Activated CD4-positive, alpha-beta T cell treated with anti-CD3 and anti-CD28 coated beads for 1 hour (primary cell): ENCODE data around the gene NRCAM.
"Not testable (repeated sequence)": the region's sequence is repeated elsewhere in the genome, so short reads cannot be mapped to it uniquely, and the experiment has no call there.

ENCODE experiments used
- DNase-seq: peaks from one replicate; pipeline ENCODE4 v3.0.0-alpha.2; 2020

Gene NRCAM

DNA sequence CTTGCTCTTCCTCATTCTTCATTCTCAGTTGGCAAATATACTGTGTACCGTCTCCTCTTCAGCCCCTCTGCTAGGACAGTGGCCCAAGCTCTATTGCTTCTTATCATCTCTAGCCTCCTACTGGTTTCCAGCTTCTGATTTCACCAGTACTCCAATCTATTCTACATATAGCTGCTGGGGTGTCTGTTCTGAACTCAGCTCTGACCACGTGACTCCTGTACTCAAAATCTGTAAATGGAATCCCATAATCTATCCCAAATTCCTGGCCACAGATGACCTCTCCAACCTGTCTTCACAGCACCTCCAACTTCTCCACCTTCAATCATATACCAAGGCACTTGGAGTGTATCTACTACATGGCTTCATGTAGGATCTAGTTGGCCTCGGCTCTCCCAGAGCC, 152.9 kb downstream of the NRCAM start:
- DNase-seq = no peak

DNA sequence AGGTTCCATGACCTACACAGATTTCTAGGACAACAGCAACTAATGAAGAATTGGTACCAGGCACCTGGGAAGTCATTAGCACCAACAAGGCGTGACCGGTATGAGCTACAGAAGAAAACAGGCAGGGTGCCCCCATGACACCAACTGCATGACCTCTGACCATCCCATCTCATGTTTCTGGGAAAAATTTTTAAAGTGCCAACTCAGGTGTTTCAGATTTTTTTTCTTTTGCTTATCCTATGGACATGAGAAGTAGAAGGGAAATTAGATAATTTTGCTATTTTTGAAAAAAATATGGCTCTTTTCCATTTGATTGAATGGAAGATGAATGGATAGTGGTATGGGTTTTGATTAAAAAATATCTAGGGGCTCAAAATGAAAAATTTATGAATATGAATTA, 154.8 kb downstream of the NRCAM start:
- DNase-seq = no peak

DNA sequence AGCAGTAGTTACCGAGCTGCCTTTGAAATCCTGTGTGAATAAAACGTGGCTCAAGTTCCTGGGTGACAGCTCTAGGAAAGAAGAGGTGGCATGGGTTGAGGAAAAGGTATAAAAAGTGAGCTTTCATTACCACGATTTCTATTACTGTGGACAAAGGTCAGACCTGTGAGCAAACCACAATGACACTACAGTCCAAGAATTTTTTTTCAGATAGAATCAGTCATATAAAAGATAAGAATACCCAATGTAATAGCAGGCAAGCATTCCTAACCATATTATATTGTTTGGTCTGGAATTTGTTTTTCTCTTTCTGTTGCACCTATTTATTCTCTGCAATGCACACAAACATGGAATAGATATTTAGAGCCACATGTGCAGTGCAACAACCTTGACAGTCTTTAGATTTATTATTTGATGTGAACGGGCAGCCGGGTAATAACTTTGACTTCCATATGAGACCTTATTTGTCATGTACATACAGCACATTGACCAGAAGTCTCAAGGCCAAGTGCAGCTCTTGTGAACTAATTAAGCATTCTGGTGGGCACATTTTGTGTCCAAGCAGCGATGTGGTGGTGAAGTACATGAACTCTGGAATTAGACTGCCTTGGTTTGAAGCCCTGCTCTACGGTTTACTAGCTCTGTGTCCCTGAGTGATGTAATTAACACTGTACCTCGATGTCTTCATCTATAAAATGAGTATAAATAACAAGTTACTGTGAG, 156.8 kb downstream of the NRCAM start:
- DNase-seq = no peak

DNA sequence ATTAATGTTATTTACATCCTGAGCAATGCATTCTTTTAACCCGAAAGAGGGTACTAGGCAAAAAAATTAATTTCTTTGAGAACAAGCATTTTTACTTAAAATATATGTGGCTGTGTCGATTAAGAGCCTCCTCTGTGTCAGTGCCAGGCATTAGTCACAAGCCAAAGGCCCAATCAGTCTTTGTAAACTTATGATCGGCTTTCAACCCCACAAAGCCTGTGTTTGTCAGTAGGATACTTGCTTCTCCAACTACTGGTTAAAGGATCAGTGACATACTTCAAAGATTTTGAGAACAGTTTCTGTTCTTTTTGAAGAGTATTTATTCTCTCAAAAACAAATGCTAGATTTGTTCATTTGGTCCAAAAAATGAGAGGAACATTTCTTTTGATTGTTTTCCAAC, 159.3 kb downstream of the NRCAM start:
- no peak for DNase-seq

DNA sequence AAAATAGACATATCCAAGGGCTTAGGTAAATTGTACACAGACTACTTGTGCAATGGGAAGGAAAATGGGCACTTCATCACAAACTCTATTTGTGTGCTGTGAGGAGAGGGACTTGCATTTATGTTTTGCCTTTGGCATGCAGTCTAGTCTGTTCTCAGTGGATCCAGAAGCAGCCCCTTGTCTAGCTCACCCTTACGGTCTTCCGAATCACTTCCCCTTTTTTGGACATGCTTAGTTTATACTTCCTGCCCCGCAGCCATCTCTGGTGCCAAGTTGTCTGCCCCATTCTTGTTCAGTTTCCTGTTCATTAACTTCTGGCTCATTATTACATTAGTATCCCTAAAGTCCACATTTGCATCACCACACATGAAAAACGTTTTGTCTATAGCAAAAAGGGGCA, 161.6 kb downstream of the NRCAM start:
- no peak for DNase-seq

DNA sequence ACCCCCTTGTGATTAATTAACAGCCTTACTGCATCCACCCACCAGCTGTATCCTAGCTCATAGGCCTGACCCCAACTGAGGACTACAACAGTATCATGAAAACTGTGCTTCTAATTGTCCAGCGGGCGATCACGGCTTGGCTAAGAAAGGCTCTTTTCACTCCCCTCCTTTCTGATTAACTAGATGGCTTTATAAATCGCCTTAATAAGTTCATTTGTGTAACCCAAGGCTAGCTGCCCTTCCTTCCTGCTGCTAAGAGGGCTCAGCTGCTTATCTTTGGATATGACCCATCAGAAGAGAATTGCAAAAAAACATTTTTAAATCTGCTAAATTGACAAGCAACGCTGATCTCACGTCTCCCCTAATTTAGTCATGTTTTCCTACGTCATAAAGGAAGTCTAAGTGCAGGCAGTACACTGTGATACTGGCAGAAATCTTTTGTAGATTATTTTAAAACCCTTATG, 163.1 kb downstream of the NRCAM start:
- DNase-seq = no peak

GRCh38 chr7:108292541-108292940, 163.7 kb downstream of the NRCAM start:
- DNase-seq = no peak

- no peak for DNase-seq
Observed at GRCh38 chr7:108291791-108292440, 164.3 kb downstream of the NRCAM start.

DNA sequence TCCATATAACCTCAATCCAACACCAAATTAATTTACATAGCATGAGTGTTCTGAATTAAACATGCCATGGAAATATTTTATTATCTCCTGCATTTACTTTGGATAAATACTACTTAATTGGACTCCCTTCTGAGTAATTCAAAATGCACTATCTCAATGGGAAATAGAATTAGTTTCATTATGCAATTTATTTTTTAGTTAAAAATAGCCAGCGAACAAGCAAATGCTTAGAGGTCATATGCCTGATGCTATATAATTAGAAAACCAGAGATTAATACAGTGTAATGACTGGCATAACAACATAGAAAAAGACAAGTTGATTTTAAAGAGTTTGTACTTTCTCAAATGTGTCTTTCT, 165.1 kb downstream of the NRCAM start:
- DNase-seq = no peak

DNA sequence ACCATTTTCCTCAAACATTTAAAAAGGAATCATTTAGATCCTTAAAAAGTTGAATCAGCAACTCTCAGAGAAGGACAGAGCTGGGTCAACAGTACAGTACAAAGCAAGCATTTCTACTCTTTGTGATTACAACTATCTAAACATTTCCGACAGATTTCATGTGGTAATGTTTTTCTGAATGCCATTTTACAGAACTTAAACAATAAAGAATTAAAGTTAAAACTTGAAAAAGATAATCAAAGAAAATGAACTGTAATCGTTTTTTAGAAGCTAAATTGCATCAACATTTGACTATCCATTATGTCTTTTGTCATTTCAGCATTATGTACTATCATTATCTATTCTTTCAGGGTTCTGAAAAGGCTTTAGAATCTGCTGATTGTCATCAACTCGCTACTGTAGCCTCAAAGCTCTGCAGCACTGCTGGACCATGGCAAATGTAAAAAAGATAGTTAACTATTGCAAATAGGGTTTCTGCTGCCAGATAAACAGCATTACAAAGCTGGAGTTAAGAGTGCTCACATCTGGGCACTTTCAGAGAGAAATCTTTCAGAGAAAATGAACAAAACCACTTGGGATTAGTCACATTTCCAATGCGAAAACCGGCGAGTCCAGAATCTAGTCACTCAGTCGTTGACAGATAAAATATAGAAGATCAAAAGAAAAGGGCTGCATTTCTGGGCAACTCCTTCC, 165.6 kb downstream of the NRCAM start:
- DNase-seq = no peak

GRCh38 chr7:108289852-108290251, 166.4 kb downstream of the NRCAM start:
- DNase-seq = no peak

DNA sequence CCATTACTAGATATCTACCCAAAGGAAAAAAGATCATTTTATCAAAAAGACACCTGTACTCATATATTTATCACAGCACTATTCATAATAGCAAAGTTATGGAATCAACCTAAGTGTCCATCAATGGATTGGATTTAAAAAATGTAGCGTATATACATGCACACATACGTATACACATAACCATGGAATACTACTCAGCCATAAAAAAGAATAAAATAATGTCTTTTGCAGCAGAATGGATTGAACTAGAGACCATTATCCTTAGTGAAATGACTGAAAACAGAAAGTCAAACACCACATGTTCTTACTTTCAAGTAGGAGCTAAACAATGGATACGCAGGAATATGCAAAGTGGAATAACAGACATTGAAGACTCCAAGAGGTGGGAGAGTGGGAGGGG, 168.4 kb downstream of the NRCAM start:
- DNase-seq = no peak

- no peak for DNase-seq
Observed at GRCh38 chr7:108286290-108286904, 169.8 kb downstream of the NRCAM start.

- no peak for DNase-seq
Observed at GRCh38 chr7:108285778-108286177, 170.5 kb downstream of the NRCAM start.

- DNase-seq = no peak
Observed at GRCh38 chr7:108285003-108285368, 171.2 kb downstream of the NRCAM start.

DNA sequence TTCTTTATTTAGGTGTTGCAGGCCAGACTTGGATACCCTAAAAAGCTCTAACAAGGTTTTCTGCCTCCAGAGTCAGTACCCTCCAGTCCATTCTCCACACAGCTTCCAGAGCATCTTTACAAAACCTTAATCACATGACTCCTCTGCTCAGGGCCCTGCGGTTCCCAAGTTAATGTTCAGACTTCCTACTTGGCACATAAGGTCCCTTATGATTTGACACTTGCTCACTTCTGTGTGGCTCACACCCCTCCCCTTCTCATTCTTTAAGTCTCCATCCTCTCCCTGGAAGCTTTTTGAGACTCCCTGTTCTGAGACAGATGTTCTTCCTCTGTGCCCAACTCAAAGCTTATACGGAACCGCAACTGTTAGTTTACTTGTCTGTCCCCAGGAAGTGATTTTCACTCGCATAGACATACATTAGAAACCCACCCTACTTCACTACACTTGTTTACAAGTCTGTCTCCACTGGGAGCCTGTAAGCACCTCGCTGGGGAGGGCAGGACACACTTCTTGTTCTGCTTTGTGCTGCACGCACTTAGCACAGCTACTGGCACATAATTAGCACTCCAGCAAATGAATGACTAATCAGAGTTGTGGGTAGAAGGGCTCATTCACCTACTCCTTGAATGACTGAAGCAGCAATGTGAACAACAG, 171.8 kb downstream of the NRCAM start:
- no peak for DNase-seq

- no peak for DNase-seq
Observed at GRCh38 chr7:108283252-108283651, 173.0 kb downstream of the NRCAM start.

DNA sequence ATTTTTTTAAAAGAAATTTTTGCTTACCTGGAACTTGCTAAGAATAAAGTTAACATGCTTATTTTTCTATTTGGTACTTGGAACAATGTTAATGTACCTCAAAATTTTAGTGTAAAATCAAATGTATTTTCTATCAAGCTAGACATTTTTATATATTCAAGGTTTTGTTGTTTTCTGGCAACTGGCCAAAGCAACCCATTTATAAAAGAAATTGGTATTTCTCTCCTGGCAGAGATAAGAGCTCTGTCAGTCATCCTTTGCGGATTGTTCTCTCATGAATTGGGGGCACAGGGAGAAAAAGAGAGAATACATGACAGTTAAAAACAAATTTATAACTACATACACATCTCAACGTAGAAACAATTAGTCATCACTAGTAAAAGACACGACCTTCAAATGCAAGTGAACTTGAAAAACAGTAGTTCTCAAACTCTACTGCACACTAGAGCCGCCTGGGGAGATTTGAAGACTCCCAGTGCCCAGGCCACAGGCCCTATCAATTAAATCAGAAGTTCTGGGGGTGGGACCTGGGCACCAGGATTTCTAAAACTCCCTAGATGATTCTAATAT, 173.7 kb downstream of the NRCAM start:
- no peak for DNase-seq

GRCh38 chr7:108280136-108280535, 176.1 kb downstream of the NRCAM start:
- no peak for DNase-seq

DNA sequence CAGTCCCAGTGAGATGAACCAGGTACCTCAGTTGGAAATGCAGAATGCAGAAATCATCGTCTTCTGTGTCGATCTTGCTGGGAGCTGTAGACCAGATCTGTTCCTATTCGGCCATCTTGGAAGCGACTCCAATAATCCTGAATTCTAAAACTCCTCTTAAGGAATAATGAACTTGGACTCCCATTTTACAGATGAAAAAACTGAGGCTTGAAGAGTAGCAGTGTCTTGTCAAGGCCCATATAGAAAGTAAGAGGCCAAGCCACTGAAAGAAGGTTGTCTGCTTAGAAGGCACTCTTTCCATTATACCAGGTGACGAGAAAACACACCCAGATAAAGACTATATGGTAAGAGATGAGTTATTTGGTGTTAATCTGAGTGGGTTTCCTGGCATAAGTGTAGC, 177.5 kb downstream of the NRCAM start:
- no peak for DNase-seq

DNA sequence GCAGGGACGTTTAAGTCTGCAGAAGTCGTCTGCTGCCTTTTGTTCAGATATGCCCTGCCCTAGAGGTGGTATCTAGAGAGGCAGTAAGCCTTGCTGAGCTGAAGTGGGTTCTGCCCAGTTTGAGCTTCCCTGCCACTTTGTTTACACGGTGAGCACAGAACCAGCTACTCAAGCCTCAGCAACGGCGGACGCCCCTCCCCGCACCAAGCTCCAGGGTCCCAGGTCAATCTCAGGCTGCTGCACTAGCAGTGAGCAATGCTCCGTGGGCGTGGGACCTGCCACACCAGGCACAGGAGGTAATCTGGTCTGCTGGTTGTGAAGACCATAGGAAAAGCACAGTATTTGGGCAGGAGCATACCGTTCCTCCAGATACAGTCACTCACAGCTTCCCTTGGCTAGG, 178.0 kb downstream of the NRCAM start:
- DNase-seq = no peak

GRCh38 chr7:108274447-108274846, 181.8 kb downstream of the NRCAM start:
- DNase-seq = not testable (repeated sequence)

DNA sequence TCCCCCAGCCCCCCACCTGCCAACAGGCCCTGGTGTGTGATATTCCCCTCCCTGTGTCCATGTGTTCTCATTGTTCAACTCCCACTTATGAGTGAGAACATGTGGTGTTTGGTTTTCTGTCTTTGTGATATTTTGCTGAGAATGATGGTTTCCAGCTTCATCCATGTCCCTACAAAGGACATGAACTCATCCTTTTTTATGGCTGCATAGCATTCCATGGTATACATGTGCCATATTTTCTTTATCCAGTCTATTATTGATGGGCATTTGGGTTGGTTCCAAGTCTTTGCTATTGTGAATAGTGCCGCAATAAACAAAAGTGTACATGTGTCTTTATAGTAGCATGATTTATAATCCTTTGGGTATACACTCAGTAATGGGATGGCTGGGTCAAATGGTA, 183.3 kb downstream of the NRCAM start:
- DNase-seq = not testable (repeated sequence)
